Stimulated activated CD8-positive, alpha-beta memory T cell treated with anti-CD3 and anti-CD28 coated beads, Interleukin-4, amount 100 ng/mL, for 48 hours (primary cell): ENCODE measurements around the gene ITSN2.
"Not testable (repeated sequence)": the region's sequence is repeated elsewhere in the genome, so short reads cannot be mapped to it uniquely, and the experiment has no call there.

Experiments used
- DNase-seq: peaks from one replicate; pipeline ENCODE4 v3.0.0-alpha.2; 2020

The ITSN2 gene

DNA sequence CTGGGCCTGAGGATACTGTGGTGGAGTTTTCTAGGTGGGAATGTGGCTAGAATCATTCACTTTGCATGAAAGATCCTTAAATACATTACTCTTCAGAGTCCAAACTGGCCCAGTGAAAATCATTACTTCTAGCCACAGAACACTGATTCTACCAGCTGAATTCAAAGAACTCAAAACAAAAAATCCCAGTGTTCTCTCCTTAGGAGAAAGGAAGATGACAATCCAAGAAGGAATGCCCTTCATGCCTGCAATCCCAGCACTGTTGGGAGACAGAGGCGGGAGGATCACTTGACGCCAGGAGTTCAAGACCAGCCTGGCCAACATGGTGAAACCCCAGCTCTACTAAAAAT lies 150.3 kb downstream of the ITSN2 start:
- no peak for DNase-seq

DNA sequence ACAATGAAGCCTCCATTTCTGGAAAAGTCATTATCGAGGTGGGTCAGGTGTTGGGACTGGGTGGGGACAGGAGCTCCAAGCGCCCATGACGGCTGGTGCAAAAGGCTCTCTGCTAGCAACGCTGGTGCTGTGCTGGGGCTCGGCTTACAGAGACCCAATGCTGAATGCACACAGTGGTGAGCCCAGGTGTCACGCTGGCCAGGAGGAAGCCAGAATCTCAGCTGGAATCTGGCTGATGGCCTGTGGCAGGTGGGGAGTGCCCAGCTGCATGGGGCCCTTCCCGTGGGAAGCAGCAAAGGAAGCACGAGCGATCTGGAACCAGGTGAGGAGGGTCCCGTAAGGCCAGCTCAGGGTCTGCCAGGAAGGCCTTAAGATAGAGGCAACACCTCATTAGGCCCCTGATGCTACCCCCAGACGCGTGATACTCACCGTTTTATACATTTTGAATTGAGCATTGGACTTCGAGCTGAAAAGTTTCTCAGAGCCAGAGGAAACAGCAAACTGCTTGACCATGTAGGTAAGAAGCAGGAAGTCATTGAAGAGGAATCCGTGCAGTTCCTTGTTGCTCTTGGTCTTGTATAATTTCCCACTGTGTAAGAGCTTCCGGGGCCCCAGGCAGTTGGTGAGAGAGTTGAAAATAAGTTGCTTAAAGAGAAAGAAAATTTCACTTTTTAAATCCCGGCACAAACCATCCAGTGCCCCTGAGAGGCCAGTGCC lies 150.8 kb downstream of the ITSN2 start:
- DNase-seq = no peak

DNA sequence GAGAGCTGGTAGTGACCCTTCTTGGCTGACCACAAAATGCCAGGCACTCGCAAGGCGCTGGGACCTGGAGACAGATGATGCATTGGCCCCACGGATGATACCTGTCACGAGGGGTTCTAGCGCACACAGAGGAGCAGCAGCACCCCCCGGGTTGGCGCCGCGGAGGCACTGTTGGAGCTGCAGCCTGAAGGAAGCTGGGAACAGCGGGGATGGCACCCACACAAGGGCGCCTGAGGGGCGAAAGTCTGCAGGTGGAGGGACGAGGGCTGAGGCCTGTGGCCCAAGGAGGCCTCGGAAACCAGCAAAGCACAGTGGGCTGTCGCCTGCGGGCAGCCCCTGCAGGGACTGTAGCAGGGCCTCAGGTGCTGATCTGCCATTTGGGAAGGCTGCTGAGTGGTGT lies 151.8 kb downstream of the ITSN2 start:
- DNase-seq = no peak

DNA sequence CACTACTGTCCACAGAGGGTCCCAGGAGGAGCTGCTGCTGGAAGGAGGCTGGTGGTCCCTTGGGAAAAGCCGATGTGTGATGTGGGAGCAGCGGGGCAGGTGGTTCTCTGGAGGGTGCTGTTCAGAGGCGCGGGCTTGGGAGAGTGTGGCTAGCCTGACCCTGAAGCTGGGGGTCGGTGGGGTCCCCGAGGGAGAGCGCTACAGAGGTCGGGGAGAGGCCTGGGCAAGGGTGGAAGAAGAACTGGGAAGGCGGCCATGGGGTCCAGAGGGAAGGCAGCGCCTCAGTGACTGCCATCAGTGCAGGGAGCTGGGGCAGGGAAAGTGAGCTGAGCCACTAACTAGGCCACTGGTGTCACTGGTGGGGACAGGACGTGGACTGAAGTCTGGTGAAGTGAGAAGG lies 153.0 kb downstream of the ITSN2 start:
- no peak for DNase-seq

DNA sequence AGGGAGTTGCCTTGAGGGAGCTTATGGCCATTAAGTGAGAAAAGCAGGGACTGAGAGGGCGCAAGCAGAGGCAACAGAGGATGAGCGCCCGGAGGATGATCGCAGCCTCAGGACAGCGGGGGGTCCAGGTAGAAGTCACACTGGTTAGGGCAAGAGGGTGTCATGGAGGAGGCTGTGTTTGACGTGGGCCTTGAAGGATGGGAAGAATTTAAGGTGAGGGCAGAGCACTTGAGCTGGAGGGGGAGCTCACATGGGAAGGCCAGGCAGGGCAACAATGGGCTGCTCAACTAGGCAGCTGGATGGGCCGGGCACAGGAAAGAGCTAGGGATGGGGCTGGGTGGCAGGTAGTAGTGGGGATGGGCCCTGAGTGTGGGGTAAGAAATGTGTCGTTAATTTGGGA lies 153.6 kb downstream of the ITSN2 start:
- no peak for DNase-seq

DNA sequence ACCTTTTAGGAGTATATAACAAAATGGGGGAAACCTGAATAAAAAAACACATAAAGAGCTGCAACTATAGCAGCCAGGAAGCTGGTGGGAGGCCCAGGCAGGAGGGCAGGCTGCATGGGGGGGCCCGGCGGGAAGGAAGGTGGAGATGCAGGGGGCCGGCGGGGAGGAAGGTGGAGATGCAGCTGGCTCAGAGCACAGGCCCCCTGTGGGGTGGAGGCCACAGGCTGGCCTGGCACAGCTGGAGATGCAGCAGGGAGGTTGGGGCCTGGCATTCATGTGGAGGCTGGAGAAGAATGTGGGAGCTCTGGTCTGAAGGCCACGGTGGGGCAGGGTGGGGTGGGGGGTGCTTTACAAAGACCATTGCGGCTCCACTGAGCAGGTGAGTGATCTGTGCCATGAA lies 154.1 kb downstream of the ITSN2 start:
- no peak for DNase-seq

DNA sequence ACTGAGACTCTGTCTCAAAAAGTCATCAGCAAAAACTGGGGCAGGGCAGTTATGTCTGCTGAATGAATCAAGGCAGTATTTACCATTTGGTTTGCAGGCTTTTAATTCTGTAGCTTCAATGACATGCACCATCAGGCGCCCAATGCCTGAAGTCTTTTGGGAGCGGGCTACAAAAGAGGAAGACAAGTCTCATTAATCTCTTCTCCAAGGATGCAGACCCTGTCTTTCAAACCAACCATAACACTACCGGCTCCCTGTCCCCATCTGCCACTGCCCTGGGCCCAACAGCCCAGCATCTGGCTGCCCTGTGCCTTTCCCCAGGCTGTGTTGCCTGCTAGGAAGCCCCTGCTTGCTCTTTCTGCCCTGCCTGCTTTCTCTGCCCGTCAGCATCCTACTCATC lies 155.2 kb downstream of the ITSN2 start:
- no peak for DNase-seq

DNA sequence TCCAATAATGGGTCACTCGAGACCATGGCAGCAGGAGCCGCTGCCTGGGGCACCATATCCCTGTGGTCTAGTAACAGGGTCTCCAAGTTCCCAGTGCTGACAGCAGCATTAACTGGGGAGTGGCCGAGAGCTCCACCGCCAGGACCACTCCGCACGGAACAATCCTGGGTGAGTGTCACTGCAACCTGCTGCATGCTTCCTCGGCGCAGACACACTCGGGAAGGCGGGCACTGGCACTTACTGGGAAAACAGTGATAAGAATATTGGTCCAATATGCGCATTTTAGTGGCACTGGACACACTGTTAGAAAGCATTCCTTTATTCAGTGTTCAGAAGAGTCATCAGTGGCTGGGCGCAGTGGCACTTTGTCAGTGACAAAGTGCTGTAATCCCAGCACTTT lies 155.8 kb downstream of the ITSN2 start:
- DNase-seq = no peak

DNA sequence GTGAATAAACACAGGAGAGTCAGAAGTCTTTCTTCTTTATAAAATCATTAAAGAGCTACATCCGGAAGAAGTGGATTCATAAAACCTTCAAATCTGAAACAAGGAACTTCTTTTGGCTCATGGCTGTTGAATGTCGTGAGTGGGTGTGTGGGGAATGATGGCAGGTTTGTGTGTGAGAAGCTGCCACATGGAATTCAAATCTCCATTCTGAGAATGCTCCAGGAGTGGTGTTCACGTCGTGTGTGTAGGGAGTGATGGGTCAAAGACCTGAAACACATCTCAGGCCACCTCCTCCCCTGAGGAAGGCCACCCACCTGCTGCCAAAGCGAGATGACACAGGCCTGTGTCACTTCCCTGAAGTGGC lies 156.6 kb downstream of the ITSN2 start:
- no peak for DNase-seq

DNA sequence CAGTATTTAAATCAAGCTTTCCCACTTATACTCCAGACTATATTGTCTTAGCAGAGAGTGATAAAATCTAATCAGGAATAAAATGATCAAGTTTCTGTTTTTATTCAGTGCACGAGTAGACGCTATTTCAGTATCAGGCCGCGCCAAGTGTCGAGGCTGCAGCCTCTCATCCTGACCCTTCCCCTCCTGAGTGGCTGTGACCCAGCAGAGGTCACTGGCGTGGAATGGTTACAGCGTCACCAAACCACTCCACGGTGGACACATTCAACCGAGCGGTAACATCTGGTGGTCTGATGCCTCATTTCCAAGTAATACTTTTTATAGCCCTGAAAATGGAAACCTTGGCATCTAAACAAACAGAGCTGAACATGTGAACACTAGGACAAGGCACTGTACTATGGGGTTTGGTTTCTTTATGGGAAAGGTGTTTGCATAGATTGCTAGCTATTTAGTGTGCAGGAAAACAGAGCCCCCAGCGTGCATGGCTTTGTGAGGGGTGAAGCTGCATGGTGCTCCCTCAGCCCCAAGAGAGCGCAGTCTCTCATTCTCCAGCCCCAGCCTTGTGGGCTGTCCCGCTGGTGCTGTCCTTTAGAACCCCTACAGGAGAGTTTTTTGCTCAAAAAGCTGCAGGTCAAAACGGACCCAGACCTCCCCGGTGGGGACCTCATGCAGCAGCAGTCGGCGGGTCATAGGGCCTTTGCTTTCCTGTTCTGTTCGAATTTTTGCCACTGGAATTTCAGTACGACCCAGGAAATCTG lies 157.1 kb downstream of the ITSN2 start:
- DNase-seq = no peak

DNA sequence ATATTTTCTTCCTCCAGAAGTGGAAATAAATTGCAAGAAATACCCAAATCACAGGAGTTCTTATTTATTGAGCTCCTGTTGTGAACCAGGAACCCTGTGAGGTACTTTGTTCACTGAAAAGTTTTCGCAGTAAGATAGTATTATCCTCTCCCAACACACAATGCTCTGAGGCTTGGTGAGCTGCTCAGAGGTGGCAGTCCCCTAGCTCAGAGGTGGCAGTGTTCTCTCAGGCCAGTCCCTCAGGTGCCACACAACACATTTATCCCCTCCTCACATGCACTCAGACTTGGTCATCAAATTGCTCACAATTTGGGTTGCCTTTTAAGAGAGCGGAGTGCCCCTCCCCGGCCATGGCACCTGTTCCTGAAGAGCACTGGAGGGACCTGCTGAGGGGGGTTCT lies 159.5 kb downstream of the ITSN2 start:
- no peak for DNase-seq

DNA sequence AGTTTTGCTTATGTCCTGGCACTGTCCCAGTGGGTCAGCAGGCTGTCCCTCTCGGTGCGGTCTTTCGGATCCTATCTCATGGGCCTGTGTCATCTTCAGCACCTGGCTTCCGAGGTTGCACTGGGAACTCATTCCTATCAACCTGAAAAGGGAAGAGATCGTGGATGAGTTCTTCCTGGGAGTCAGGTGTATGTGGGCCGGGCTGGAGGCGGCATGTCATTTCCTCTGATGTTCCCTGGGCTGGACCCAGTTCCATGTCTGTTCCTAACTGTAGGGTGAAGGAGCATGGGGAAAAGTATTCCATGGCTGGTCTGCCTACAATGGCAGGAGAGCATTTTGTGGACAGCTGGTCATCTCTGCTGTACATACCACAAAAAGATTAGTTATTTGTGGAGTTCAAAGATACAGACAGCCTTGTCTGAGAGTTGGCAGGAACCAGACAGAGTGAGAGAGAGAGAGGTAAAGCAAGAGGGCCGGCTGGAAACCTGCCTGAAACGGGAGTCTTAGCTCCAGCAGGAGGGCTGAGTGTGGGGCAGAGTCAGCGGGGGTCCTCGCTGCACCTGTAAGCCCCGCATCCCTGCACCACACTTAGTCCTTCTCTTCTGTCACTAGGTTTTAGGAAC lies 160.3 kb downstream of the ITSN2 start:
- no peak for DNase-seq

DNA sequence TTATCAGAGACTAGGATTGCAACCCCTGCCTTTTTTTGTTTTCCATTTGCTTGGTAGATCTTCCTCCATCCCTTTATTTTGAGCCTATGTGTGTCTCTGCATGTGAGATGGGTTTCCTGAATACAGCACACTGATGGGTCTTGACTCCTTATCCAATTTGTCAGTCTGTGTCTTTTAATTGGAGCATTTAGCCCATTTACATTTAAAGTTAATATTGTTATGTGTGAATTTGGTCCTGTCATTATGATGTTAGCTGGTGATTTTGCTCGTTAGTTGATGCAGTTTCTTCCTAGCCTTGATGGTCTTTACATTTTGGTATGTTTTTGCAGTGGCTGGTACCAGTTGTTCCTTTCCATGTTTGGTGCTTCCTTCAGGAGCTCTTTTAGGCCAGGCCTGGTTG lies 163.1 kb downstream of the ITSN2 start:
- DNase-seq = not testable (repeated sequence)

DNA sequence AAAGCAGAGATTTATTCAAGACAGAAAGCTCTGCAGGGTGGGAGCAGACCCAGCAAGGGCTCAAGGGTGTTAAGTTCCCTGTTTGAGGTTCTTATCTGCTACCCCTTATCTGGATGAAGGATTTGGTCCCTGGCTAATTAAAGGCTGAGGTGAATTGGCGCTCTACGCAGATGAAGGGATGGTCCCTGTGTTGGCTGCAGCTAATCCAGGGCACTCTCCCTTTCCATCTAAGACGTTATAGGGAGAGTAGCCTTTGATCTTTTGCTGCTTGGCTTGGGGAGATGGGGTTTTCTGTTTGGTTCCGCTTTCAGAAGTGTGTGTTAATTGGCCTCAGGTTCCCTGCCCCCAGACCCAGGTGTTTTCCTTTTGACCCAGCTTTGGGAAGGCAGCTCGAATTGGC lies 168.5 kb downstream of the ITSN2 start:
- no peak for DNase-seq

DNA sequence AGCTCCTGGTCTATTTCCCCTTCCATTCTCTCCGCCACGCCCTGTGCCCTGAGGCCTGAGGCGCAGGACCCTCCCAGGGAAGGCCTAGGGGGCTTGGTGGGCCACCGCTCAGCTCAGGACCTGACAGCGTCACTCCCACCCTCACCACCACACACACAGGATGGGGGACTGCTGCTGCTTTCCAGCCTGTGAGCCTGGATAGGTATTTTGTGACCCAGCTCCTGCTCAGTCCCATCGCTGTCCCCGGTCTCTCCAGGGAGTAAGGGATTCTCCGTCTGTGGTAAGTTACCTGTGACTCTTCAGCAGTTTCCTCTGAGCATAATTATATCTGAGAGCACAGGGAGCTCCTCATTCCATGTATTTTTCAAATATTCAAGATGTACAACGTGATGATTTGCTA lies 169.2 kb downstream of the ITSN2 start:
- no peak for DNase-seq

DNA sequence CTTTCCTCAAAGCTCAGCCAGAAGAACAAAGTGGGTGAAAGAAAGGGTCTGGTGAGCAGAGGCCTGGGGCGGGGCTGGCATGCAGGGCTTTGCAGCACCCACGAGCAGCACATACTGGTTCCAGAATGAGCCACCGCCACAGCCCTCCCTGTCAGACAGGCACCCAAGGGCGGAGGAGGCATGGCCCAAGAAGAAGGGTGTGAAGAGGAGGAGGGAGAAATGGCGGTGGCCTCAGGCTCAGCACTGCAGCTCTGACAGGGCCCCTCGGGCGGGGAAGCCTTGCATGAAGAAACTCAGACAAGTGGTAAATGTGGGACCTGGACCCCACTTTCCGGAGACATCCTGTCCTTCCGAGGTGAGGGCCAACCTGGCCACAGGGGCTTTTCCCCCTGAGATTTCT lies 169.8 kb downstream of the ITSN2 start:
- DNase-seq = no peak

DNA sequence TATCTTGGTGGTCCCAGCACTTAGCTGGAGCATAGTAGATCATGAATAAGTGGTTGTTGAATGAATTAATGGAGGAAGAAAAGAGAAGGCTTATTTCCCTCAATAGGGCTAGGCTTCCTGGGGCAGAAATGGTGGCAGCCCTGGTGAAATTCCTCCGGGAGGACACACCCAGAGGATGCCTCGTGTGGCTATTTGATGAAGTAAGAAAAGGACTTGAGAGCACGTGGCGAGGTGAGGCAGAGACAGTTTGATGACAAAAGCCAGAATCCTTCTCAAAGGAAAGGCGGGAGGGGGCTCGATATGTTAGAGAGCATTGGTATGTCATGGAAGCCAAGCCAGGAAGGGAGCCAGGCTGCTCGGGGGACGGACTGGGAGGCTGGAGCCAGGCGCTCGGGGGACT lies 170.8 kb downstream of the ITSN2 start:
- no peak for DNase-seq

DNA sequence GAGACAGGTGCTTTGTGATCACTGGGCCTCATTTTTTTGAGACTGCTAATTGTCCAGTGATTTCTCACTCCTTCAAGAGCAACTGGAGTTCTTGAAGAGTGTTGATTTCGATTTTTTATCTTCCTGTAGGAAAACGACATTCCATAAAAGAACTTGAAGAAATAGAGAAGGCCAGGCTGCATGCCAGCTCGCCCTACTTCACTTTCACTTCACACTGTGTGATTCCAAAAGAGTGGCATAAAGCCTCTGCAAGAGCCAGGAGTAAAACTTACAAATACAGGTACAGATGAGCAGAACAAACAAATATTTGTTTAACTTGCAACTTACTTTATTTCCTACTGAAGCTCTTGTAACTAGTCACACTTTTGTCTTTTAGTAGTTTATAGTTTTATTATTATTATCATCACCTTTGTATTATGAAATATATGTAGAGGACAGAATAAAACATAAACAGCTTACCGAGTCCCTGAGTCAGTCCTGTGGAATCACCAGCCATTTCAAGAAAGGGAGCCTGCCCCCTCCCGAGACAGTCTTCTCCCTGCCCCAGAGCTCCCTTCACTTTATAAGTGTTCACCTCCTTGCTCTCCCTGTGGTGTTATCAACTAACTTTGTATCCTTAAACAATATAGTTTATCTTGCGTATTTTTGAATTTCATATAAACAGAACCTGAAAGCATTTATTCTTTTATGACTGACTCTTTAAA lies 176.8 kb downstream of the ITSN2 start:
- DNase-seq = no peak

DNA sequence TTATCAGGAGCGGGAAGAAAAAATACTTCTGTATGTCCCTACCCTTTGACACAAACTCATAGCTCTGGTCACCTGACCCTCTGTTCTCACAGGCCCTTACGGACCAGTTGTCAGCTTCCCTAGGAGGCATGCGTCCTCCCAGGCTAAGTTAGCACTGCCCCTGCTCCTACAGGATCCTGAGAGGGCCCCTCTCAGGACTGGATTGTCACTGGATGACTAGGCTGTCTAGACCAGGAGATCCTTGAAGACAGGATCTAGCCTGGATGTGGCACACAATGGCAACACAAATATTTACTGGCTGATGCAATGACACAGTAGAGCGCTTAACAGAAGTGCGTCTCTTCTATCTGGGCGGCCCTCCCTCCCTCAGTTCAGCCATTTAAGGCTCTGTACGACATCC lies 177.8 kb downstream of the ITSN2 start:
- DNase-seq = no peak

DNA sequence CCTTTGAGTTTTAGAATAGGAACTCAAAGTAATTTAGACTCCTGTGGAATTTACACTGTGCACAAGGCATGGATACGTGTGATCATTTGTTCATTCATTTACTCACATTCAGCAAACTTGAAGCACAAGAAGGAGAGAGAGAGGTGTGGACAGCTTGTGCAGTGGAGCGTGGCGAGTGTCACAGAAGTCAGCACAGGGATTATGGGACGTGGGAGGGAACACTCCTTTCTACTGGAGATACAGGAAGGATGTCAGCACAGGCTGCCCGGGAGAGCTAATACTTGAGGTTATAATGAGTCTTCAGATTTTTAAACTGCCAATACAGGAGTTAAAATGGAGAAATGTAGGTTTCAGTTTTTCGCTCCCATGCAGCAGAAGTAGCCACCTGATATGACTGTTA lies 178.5 kb downstream of the ITSN2 start:
- no peak for DNase-seq

DNA sequence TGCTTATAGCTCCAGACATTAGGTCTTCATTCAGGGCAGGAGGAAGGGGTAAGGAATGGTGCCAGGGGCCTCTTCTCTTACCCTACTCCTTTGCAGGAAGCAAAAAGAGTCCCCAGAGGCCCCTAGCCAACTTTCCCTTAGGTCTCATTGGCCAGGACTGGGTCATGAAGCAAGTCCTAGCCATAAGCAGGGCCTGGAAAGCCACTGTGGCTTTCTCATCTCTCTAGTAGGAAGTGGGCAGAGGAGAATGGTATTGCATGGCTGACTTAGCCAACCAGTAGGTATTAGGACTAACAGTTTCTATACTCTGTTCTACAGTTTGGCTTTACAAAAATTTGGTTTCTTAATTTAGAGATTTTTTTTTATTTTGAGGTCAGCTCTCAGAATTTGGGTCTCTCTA lies 180.7 kb downstream of the ITSN2 start:
- DNase-seq = no peak

DNA sequence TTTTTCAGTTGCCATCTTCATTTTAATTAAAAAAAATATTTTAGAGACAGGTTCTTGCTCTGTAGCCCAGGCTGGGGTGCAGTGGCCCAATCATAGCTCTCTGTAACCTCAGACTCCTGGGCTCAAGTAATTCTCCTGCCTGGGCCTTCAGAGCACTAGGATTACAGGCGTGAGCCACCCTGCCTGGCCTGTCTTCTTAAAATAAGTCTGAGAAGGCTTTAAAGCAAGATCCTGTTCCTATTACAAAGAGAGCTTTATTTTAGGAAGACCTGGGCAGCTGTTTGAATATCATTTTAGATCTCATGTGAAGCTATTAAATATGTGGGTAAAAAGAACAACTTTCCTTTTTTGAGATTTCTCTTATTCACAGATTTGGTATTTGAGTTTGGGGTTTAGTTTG lies 184.0 kb downstream of the ITSN2 start:
- DNase-seq = no peak

DNA sequence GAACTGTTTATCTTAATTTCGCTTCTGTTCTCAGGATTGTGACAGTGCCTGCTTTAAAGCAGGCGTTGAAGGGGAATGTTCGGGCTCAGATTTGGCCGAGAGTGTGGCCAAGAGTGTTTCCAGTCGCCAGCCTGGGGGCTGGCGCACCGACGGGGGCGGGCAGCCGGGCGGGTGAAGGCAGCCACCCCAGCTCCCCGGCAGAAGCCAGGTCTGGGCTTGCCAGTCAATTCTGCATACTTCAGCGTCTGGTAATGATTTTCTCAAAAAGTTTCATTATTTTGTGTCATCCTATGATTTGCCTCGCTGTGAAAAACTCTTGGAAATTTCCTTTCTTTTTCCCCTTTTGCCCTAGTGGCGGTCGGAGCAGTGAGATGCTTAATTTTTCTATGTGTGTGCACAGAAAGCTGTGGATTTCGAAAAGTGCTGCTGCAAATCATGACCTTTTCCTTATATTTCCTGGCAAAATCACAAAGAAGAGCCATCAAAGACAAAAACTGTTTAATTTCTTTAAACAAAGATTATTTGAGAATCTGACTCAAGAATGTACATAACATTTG lies 184.6 kb downstream of the ITSN2 start:
- no peak for DNase-seq

DNA sequence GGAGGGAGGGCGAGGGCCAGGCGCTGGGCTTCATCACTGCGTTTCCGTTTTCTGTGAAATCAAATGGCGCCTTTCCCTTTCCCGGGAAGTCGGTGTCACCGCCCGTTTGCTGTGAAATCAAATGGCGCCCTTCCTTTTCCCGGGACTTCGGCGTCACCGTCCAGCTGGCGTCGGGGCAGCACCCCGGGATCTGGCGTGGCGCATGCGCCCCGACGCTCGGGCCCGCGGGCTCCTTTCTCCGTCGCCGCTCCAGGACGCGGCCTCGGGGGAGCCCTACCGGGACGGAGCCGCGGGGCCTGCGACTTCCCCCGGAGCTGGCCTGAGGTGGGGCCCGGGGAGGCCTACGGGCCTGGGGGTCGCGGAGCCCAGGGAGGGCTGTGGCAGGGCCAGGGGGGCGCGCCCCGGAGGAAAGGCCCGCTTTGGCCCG lies 185.5 kb downstream of the ITSN2 start, which contains the start of gene FAM228A:
Gene FAM228A, plus strand, starts transcription at position 203 of the 427 bp plus-strand sequence. CDS start 428 bp downstream, outside the sequence.
- no peak for DNase-seq
